HG03442 (cell line): Measurements from ENCODE around the gene JARID2.
A peak's percentile ranks its signal among the peaks of the same experiment; 100 is the strongest.

Experiments
- ATAC-seq: cut with Tn5 transposase; IDR thresholded peaks from one replicate; pipeline ENCODE4 v1.9.1; 2021; ENCODE audit warnings: mild to moderate bottlenecking, moderate library complexity; ENCODE audit not compliant: unreplicated experiment

JARID2 gene

DNA sequence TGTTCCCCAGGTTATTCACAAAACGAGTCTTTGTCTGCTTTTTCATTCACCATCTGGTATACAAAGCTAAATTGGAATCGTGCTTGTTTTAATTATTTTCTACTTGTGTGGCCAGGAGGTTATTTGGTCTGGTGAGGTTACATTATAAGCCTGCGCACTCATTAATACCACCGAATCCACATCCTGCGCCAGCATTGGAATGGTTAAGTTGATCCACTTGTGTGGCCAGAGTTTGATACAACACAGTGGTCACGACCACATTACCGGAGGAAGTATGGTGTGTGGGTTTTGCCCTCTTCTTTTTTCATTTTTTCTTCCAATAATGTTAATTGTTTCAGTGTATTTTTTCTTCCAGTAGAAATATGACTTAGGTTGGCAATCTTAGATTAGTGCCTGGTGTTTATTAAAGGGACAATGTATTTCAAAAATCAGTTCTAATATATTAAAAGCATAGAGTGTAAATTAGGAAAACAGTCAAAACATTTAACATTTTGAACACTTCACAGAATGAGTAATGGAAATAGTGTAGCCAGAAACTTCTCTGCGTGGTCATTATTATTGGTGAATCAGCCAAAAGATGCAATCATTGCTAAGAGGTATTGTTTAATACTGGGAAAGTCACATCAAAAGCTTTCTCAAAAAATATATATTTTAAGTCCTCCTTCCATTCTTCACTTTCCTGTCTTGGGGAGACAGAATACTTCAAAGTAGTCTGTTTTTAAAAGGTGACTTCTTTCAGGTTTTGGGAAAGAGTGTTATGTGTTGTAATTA is 84.5 kb downstream of the JARID2 start:
- ATAC-seq = no peak

DNA sequence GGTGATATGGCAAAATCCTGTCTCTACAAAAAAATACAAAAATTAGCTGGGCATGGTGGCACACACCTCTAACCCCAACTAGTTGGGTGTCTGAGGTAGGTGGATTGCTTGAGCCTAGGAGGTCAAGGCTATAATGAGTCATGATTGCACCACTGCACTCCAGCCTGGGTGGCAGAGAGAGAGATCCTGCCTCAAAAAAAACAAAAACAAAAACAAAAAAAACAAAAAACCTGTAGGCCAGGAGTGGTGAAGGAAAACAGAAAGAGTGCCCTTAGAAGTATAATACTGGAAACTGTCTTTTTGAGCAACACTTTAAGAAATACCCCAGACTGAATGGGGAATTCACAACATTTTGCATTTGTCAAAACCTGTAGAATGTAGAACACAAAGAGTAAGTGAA is 85.3 kb downstream of the JARID2 start:
- no peak for ATAC-seq

DNA sequence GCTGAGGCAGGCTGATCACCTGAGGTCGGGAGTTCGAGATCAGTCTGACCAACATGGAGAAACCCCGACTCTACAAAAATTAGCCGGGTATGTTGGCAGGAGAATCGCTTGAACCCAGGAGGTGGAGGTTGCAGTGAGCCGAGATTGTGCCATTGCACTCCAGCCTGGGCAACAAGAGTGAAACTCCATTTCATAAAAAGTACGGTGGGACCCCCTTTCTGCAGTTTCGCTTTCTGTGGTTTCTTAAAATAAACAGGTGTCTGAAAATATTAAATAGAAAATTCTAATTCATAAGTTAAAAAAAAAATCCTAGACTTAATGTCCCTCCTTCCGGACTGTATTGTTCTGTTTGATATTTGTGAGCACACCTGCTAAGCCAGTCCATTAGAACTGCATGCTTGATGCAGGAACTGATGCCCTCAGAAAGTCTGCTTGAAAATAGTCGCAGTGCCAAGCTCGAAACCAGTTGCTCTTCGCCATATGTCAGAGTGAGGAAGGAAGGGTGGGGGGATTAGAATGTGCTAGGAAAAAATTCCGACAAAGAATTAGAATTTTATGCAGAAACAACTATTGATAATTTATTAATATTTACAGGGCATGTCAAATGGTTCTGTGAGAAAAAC is 85.9 kb downstream of the JARID2 start:
- no peak for ATAC-seq

DNA sequence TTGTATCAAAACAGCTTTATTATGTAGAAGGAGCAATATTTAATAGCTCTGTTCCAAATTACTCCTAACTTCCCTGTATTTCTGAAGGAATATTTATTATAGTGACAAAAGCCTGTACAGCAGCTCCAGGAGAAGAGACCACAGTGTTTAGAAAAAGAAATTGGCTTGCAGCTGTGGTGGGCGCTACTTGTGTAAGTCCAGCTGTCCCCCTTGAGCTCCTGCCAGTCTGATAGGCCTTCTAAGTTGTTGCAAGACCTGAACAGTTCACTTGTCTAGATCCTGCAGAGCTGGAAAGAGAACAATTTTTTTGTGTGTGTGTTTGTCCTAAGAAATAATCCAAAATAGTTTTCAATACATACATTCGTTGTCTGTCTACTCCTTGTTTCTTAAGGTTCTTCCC is 86.6 kb downstream of the JARID2 start:
- no peak for ATAC-seq

DNA sequence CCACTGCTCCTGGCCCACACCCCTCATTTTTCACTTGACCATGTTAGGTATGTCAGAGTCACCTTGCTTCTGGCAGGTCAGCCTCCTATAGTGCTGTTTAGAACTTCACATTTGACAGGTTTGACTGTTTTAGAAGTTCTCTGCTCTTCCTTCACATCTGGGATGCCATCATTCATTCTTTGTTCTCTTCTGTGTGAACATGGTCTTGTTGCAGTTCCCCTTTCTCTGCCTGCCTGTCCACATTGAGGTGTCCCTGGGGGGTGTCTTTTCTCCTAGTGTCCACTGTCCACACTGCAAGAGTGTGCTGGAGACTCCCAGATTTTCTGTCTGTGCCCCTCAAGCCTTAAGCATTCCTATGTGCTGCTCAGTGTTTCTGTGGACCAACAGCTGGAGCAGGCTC is 89.5 kb downstream of the JARID2 start:
- no peak for ATAC-seq

DNA sequence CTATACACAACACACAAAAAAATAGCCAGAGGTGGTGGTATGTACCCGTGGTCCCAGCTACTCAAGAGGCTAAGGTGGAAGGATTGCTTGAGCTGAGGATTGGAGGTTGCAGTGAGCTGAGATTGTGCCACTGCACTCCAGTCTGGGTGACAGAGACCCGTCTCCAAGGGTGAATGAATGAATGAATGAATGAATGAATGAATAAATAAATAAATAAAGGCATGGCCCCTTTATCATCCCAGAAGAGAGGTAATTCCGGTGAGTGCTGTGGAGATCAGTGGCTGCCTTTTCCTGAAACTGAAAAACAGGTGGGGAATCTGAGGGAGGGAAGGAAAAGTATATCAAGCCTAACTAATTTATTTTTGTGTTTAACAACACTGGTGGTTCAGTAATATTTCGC is 90.0 kb downstream of the JARID2 start:
- no peak for ATAC-seq

DNA sequence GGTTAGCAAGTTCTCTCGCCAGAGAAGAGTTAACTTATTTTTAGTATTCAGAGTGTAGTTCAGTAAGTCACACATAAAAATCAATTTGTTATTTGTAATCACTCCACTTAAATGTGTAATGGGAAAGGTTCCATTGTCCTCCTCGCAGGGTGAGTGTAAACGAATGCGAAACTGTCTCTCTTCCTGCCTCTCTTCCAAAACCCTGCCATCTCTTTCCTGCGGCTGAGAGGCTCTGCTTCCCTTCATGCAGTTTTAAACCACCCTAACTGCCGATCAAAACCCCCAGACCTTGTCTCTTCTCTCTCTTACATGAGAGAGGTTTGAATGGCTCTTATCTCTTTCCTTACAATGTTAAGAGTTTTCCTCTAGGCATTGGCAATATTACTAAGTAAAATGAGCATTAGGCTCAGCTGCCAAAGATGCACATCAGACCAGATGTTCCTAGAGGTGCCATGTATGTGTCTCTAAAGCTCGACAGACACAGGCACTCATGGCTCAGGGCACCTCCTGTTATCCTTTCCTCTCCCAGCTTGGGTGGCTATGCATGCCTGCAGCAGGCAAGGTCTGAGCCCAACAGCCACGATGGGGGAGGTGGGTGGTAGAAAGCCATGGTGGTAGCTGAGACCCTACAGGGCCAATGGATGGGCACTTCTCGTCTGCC is 91.2 kb downstream of the JARID2 start:
- ATAC-seq = no peak

DNA sequence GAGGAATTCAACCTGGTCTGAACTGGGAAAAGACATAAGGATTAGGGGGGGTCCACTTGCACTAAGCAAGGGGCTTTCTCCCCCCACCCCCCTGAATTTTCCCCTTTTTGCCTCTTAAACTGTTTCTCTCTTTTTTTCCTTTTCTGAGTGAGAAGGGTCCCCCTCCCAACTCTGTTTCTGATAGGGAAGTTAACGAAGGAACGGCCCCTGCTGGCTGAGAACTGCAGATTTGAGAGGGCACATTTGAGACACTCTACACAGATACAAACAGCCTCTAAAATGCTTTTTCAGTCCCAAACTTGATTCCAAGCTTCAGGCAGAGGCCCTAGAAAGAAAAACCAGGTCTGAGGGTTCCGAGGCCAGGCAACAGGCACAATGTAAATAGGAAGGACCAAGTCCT is 91.7 kb downstream of the JARID2 start:
- ATAC-seq = no peak

DNA sequence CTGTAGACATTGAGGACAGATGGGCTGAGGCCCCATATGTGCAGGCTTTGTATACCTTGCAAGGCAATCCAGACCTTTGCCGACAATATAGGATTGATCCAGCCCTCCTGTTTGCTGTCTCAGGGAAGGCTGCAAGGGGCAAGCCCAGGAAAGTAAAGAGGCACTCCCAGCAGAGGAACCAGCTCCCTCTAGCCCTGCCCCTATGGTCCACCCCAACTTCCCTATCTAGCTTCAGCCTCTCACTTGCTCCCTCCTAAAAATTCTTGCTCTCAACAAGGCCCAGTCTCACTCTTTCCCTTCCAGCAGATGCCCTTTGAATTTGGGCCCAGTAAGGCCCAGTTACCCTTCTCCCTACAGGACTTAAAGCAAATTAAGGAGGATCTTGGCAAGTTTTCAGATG is 92.6 kb downstream of the JARID2 start:
- no peak for ATAC-seq

DNA sequence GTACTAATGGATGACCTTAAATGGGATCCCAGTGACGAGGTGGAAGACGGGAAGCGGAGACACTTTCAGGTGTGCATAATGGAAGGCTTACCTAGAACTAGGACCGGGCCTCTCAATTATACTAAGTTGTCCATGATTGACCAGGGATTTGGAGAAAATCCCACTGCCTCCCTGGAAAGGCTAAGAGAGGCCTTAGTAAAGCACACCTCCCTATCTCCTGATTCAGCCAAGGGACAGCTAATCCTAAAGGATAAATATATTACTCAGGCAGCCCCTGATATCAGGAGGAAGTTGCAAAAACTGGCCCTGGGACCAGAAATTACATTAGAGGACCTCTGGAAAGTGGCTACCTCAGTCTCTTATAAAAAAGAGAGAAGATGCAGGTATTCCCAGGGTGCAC is 93.2 kb downstream of the JARID2 start:
- no peak for ATAC-seq

DNA sequence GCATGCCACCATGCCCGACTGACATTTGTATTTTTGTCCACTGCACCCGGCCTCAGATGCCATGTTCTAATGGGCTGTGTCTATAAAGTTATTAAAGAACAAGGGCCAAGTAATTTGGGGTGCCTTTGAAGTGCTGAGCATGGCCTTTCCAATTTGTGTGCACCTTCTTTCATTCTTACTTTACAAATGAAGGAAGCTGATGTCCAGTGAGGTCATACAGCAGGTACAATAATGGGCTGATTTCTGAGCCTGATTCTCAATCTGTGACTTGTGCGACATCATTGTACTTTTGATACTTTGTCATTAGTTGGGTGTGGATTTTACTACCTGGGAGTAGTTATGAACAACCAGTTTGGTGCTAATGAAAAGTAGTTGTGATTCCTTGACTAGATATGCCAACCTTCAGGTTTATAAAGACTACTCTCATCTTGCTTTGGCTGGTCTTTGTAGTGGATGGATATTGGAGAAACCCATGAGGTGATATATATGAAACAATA is 94.3 kb downstream of the JARID2 start:
- ATAC-seq = no peak

DNA sequence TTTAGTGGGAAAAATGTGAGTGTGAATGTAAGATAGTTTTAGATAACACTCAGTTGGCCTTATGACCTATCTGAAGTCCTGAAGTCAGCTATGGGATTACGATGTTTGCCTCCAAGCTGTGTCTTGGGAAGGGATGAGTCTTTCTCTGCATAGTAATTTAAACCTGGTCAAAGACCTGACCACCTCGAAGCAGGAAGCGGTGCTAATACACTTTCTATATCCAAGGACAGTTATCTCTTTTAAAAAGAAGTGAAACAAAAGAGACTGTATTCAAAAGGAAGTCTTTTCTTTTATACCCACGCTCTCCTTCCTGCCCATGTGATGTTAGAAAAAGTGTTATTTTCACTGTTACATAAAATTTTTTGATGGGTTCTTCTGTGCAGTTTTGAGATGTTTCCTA is 94.9 kb downstream of the JARID2 start:
- ATAC-seq = peak; percentile 50

DNA sequence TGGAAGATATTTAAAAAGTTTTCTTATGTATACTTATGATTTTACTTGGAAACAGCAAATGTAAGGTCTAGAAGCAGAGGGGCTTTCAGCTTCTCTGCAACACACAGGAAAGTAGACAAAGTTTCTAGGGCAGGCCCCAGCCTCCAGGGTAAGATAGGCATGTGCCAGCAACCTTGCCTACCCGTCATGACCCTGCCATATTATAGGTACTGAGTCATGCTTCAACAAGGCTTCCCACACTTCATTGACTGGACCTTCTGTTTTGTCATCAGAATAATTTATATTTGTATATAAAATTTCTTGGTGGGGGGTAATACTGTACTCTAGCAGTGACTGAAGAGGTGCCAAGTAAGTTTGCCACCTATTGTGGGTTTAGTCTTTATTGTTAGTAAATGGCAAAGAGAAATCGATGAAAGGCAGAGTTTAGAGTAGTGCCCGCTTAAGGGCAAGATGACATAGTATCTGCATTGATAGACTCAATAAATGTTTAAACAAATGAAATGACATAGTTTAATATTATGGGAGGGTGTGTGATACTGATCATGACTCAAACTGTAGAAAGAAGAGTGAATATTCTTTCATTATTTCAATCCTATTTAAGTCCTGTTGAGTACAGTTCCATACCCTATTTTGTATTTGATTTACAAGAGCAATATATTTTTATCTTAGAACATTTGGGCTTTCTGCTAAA is 95.6 kb downstream of the JARID2 start:
- no peak for ATAC-seq

DNA sequence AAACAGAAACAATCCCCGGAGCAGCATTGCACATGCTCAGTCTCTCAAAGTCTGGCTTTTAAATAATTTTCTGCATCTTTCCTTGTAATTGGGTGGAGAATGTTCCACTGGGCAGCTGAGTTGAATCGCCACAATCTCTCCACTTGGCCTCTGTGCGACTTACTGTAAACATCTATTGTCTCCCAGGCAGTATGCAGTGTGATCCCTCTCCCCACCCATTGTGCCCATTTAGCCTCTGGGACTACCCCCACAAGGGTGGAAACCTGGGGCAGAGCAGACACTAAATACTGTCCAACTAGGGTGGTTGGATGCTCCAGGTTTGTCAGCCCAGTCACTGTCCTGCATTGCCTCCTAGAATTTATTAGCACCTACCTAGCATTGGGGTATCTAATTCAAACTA is 96.2 kb downstream of the JARID2 start:
- no peak for ATAC-seq

DNA sequence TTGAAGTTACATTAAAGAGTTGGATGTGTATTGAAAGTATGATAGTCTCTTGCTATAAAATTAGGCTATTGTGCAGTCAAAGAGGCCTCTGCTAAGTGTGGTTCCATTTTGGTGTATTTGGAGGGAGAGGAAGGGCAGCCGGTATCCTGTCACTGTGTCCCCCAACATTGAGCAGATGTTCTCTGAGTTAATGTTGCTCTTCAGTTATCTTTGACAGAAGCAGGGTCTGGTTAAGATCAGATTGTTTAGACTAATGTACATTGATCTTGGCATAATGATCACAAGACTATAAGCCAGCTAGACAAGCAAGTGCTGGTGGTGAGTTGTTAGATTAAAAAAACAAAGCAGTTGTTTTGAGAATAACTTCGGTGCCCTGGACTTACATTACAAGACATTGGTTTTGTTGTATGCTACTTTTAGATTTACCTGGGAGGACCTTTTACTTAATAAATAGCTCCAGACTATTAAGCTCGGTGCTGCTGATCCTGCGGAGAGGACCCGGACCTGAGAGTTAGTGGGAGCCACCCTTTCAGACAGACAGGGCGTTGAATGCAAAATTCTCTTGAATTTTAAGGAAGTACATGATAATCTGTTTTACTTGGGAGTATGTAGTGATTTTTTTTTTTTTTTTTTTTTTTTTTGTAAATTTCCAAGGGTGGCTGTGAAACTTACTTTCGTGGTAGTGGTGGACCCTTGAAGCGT is 97.8 kb downstream of the JARID2 start:
- ATAC-seq = no peak

DNA sequence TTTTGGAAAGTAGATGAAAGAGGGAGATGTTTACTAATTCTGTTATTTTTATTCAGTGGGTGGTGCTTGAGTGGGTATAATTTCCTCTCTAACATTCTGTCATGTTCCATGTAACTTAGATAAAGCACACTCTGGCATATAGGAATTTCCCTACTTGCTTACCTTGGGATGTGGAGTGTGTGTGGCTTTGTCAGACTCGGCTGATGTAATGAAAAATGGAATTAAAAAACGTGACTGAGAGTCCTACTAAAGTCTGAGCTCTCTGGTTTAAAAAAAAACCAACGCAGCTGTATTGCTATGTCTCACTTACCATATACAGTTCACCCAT is 98.3 kb downstream of the JARID2 start:
- ATAC-seq = no peak

DNA sequence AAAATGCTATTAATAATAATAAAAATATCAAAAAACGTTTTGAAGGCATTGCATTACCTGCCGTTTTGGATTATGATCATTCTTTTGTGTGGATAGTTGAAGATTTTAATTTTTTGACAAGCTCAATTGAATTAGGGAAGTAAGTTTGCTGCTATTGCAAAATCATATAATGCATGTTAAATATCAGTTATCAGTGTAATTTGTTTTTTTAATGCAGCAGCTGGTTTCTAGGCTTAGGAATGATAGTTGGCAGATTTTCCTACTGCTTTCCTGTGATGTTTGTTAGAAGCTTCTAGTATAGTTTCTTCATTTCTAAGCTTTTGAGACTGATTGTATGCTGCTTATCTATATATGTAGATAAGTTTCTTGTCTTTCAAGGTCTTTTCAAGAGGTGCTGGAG is 99.0 kb downstream of the JARID2 start:
- ATAC-seq = no peak

DNA sequence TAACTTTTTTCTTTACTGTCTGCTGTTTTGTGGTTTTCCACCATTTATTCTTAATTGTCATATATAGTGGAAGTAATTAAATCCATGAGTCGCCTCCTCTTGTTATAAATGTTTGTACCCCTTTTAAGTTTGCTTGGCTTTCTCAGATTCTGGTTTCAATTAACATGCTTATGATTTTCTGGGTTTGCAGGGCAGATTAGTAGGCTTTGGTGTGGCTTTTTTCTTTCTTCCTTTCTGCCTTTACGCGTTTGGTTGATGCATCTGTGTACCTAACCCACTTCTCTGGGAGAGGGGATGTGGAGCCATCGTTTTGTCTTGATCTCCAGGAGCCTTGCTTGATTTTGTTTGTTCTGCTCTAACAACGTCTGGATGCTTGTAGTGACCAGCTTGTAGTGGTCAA is 100.4 kb downstream of the JARID2 start:
- no peak for ATAC-seq

DNA sequence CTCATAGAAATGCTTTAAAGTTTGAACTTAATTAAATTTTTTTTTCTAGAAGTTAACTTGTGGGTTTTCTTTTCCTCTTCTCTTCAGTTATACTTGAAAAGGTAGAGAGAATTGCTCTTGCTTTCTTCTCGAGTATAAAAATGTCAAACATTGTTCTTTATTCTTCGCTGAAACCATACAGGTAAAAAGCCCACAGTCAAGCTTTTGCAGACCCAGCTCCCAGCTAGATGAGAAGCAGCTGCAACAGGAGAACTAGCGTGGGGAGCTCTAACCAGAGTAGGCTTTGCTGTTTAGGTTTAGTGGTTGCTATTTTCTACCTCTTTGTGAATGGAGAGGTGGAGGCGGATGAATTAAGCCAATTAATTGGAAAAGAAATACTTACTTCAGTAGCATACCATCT is 102.7 kb downstream of the JARID2 start:
- no peak for ATAC-seq

DNA sequence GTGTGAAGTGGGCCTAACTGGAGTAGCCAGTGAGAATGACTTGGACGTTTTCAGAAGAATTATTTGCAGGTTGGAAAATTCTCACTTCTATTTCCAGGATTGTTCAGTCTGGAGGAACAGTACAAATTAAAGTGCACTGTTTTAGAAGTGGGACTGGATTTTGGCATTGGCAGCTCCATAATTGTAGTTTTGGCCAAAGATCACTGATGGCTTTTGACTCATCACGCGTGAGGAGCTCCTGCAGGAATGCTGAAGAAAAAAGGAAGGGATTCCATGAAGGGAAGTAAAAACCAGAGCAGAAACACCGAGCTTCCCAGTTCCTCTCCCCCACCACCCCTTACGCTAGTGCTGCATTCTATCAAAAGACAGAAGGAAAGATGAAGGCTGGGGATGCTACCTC is 103.5 kb downstream of the JARID2 start:
- ATAC-seq = no peak
